BJ (cell line): ENCODE data around the gene NUSAP1. TPM values are rescaled to one million over a fixed set of nuclear protein-coding genes. Genes with fewer than 3 reads are reported as not detected.

Experiments
- CTCF ChIA-PET: fragments of 350-600 bp; formaldehyde crosslinking; extraction: SDS; loops from one replicate; lab custom pipeline; 2021; ENCODE audit warnings: antibody characterized with exemption, inconsistent platforms; lab: Yijun Ruan, JAX
- POLR2A ChIA-PET: fragments of 300-600 bp; sonication (Branson Sonifier 250); formaldehyde crosslinking; extraction: SDS; loops from one replicate; lab custom pipeline; 2021; ENCODE audit warnings: antibody characterized with exemption; lab: Charles Lee
- DNase-seq: peaks from one replicate; pipeline ENCODE4 v3.0.0-alpha.2; 2011; ENCODE audit warnings: low read depth
- H3K27me3 ChIP-seq: 2 replicates; pipeline ENCODE4 v1.6.0; 2011; ENCODE audit warnings: low read length; ENCODE audit not compliant: control insufficient read depth, insufficient read depth
- H3K36me3 ChIP-seq: 2 replicates; pipeline ENCODE4 v1.5.1; 2011; ENCODE audit warnings: low read length; ENCODE audit not compliant: control insufficient read depth, insufficient read depth
- H3K4me3 ChIP-seq: 2 replicates; pipeline ENCODE4 v1.5.1; 2011; ENCODE audit warnings: low read depth, mild to moderate bottlenecking, control low read depth, low read length
- polyA plus RNA-seq: library from polyadenylated mRNA; depleted of rRNA; stranded (reverse); fragments of >200 nt; gene quantifications from 2 replicates; pipeline ENCODE4 v1.2.3, GENCODE V29; 2011
- TF ChIP-seq, protein P1 (sequence below): IDR thresholded peaks from 2 replicates; pipeline ENCODE4 v1.5.1; 2011; ENCODE audit warnings: low read depth, mild to moderate bottlenecking, control low read depth, inconsistent platforms, low read length, moderate library complexity; ENCODE audit not compliant: insufficient read depth

NUSAP1 gene
- polyA plus RNA-seq, 1 experiment: 102 TPM

DNA sequence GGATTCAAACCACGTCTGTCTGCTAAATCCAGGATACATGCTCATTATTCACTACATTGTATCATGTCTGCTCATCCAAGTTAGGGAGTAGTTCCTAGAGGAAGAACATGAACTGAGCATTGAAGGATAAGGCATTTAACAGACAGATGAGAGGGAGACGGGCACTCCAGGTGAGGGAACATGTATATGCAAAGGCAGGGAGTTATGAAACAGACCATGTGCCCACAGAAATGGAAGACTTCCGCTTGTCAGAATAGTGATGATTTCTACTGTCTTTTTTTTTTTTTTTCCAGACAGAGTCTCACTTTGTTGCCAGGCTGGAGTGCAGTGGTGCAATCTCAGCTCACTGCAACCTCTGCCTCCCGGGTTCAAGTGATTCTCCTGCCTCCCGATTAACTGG is 74.7 kb downstream of the NUSAP1 start:
- DNase-seq: no peak
- no peak overlapping the region for H3K4me3 ChIP-seq
- H3K36me3 ChIP-seq: no peaks in the 10 kb centered on the region
- no peaks in the 10 kb centered on the region for H3K27me3 ChIP-seq
- TF ChIP-seq, protein P1, sequence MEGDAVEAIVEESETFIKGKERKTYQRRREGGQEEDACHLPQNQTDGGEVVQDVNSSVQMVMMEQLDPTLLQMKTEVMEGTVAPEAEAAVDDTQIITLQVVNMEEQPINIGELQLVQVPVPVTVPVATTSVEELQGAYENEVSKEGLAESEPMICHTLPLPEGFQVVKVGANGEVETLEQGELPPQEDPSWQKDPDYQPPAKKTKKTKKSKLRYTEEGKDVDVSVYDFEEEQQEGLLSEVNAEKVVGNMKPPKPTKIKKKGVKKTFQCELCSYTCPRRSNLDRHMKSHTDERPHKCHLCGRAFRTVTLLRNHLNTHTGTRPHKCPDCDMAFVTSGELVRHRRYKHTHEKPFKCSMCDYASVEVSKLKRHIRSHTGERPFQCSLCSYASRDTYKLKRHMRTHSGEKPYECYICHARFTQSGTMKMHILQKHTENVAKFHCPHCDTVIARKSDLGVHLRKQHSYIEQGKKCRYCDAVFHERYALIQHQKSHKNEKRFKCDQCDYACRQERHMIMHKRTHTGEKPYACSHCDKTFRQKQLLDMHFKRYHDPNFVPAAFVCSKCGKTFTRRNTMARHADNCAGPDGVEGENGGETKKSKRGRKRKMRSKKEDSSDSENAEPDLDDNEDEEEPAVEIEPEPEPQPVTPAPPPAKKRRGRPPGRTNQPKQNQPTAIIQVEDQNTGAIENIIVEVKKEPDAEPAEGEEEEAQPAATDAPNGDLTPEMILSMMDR: no peak
- ChIA-PET CTCF (no interaction called here), POLR2A (no interaction called here)

DNA sequence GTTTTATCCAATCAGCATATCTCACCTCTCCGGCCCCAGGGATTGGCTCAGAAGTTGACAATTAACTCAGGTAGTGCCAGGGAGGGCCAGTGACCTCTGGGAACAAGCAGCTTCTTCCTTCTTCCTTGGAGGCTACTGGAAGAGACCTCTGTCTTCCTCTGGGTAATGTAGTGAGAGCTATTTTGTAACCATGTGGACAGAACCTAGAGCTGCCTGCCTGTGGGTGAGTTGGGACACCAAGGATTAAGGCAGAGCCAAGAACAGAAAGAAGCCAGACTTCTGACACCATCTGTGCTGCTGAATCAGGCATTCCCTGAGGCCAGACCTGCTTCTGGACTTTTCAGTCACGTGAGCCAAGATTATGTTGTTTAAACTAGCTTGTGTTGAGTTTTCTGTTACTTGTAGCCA is 75.6 kb downstream of the NUSAP1 start:
- POLR2A ChIA-PET: interaction anchor here (0.7 kb wide), 1 partner anchor 534 kb away, joined by 3 read pairs; the partner anchor contains the start of gene RHOV
- TF ChIP-seq, protein P1: no peak
- Histone ChIP-seq H3K27me3 (no peaks in the 10 kb centered on the region), H3K36me3 (no peaks in the 10 kb centered on the region), H3K4me3 (no peak overlapping the region)
- peak; percentile 26 for DNase-seq
- CTCF ChIA-PET: no interaction called here

DNA sequence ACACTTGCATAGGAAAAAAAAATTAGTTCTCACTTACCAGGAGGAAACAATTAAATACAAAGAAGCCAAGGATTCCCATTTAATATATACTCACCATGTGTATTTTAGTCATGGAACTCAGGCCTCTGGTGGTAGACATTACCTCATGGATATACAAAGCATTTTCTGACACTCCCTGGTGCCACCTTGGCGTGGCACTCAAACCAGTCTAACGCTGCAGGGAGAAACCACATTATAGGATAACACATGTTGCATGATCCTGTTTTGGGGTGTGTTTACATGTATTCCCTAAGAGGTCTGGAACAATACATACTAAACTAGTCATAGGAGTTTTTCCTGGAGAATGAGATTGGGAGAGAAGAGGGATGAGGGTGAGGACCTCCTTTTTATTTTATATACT is 78.3 kb downstream of the NUSAP1 start:
- ChIA-PET POLR2A (no interaction called here), CTCF (no interaction called here)
- no peak for DNase-seq
- Histone ChIP-seq H3K36me3 (no peaks in the 10 kb centered on the region), H3K27me3 (no peaks in the 10 kb centered on the region), H3K4me3 (no peak overlapping the region)
- TF ChIP-seq, protein P1: no peak

DNA sequence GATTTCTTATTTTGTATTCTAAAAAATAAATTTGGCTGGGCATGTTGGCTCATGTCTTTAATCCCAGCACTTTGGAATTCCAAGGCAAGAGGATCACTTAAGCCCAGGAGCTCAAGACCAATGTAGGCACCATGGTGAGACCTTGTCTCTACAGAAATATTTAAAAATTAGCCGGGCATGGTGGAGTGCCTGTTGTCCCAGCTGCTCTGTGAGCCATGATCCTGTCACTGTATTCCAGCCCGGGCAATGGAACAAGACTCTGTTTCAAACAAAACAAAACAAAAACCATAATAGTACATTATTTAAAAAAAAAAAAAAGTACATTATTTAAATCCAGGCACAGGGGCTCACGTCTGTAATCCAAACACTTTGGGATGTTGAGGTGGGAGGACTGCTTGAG is 78.8 kb downstream of the NUSAP1 start:
- no peak for DNase-seq
- H3K27me3 ChIP-seq: no peaks in the 10 kb centered on the region
- H3K36me3 ChIP-seq: no peaks in the 10 kb centered on the region
- ChIA-PET CTCF (no interaction called here), POLR2A (no interaction called here)
- no peak overlapping the region for H3K4me3 ChIP-seq
- TF ChIP-seq, protein P1: no peak

DNA sequence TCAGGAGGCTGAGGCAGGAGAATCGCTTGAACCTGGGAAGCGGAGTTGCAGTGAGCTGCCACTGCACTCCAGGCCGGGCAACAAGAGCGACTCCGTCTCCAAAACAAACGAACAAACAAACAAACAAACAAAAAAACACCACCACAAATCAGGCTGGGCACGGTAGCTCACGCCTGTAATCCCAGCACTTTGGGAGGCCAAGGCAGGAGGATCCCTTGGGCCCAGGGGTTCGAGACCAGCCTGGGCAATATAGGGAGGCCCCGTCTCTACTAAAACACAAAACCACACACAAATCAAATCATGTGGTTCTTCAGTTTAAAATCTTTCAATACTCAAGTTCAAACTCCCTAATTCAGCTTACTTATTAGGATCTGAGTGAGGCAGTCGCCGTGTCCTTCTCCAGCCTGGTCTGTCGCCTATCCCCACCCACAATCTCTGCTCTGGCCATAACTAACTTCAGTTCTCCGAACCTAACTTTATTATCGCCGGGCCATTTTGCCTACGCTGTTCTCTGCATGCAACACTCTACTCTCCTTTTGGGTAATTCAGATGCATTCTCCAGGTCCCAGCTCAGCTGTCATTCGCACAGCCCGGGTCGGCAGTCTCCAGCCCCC is 83.6 kb downstream of the NUSAP1 start:
- ChIA-PET CTCF (interaction anchor here (1.4 kb wide), 1 partner anchor 13 kb away, joined by 4 read pairs; no protein-coding TSS in a partner anchor), POLR2A (no interaction called here)
- no peaks in the 10 kb centered on the region for H3K36me3 ChIP-seq
- H3K27me3 ChIP-seq: no peaks in the 10 kb centered on the region
- TF ChIP-seq, protein P1: no peak
- no peak for DNase-seq
- H3K4me3 ChIP-seq: peak overlapping the region; percentile 91
